A549 treated with ZK216348 at 1 μM for 4 hours (cell line): ENCODE data around the gene ZNF142. TPM values are rescaled to one million over a fixed set of nuclear protein-coding genes. Genes with fewer than 3 reads are reported as not detected.

ENCODE experiments used
- total RNA-seq: library from RNA; stranded (reverse); fragments of 200-300 nt; extraction: Qiagen RNA extraction; gene quantifications from 5 replicates; pipeline ENCODE4 v1.2.3, GENCODE V29; 2022; ENCODE audit warnings: low read depth

The ZNF142 gene, protein sequence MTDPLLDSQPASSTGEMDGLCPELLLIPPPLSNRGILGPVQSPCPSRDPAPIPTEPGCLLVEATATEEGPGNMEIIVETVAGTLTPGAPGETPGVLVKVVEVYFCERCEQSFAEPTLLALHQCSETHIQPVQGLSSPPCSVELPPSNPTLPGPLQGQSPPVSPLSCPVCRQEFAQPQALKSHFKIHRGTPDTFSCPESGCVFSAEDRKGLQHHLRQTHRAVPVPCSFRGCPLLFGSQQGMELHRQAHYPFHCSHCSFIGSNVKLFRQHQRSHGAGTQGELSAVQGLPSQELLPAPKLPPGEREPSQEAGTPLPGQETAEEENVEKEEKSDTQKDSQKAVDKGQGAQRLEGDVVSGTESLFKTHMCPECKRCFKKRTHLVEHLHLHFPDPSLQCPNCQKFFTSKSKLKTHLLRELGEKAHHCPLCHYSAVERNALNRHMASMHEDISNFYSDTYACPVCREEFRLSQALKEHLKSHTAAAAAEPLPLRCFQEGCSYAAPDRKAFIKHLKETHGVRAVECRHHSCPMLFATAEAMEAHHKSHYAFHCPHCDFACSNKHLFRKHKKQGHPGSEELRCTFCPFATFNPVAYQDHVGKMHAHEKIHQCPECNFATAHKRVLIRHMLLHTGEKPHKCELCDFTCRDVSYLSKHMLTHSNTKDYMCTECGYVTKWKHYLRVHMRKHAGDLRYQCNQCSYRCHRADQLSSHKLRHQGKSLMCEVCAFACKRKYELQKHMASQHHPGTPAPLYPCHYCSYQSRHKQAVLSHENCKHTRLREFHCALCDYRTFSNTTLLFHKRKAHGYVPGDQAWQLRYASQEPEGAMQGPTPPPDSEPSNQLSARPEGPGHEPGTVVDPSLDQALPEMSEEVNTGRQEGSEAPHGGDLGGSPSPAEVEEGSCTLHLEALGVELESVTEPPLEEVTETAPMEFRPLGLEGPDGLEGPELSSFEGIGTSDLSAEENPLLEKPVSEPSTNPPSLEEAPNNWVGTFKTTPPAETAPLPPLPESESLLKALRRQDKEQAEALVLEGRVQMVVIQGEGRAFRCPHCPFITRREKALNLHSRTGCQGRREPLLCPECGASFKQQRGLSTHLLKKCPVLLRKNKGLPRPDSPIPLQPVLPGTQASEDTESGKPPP (N-terminal part only)
- 10.6 to 21.6 TPM (median 17.0 TPM) in 5 replicates for total RNA-seq

DNA sequence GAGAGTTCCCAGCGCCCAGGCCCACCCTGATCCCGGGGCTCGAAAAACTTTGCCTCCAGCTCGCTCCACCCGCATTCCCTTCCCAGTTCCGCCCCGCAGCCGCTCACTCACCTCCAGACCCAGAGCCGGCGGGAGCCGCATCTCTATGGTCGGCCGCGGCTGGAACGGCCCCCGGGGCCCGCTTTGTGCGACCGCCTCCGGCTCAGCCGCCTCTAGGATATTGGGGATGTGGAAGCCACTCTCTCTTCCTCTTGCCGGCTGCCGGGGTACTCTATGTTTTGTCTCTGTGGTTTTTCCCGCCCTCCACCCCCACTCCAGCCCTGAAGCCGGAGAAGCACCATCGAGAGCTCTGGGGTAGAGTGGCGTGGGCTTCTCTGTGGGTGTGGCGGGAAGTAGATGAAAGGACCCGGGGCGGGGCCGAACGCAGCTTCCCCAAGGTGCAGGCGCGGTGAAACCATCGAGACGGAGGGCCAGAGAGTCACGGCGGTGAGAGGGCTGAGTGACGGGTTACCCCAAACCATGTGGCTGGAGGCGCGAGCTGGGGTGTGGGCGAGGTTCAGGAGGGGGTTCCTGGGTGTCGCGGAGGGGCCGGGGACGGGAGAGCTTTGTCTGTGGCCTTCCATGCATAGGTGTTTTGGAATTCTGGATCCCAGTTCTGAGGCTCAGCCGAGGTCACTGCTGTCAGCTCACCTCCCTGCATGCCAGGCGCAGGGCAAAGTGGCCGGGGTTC, at the start of gene ZNF142, which contains the start of gene BCS1L:
ZNF142 (minus strand) TSS at position 366 of the 730 bp plus-strand sequence. CDS start 3,194 bp downstream, outside the sequence.
BCS1L (plus strand) TSS at position 426 of the 730 bp plus-strand sequence. CDS start 1,305 bp downstream, outside the sequence.

DNA sequence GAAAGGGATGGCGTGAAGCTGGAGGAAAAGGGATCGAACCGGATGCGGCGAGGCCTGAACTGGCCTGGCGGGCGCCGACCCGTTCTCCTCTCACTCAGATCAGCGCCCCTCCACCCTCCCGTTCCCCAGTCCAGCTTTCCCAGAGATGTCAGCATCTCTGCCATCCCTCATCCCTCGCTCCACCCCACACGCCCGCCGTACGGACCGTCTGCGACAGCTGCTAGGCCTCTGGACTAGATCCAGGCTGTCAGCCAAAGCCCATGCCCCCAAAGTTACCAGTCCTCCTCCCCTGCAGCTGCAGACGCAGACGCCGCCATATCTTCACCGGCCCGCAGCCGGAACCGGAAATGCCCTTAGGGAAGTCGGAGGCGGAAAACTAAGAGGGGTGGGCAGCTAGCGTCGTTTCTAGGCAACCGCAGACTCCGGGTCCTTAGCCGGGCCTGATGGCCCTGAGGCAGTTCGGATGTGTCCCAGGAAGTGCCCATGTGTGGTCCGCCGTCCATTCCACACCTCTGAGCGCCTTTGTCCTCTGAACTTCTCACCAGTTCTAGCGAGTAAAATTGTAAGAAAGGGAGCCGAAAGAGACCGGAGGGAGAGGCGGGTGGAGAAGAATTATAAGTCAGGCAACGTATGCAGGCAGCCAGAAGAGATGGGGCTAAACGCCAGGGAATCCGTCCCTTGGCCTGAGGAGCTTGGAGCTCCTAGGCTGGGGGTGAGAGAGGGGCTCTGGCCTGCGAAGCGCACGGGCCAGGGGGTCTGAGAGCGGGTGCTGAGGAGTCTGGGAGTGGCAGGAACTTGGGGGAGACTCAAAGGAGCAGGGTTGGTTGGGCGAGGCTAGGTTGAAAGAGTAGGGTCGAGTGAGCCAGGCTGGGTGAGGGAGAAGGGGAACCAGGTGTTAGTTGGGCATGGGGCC, 12.5 kb upstream of the ZNF142 start, which contains the start of the genes RNF25 and STK36:
RNF25 (minus strand) TSS at position 349 of the 913 bp plus-strand sequence; CDS start at position 317, 32 bp downstream.
STK36 (plus strand) TSS at position 433 of the 913 bp plus-strand sequence. CDS start 744 bp downstream, outside the sequence.

DNA sequence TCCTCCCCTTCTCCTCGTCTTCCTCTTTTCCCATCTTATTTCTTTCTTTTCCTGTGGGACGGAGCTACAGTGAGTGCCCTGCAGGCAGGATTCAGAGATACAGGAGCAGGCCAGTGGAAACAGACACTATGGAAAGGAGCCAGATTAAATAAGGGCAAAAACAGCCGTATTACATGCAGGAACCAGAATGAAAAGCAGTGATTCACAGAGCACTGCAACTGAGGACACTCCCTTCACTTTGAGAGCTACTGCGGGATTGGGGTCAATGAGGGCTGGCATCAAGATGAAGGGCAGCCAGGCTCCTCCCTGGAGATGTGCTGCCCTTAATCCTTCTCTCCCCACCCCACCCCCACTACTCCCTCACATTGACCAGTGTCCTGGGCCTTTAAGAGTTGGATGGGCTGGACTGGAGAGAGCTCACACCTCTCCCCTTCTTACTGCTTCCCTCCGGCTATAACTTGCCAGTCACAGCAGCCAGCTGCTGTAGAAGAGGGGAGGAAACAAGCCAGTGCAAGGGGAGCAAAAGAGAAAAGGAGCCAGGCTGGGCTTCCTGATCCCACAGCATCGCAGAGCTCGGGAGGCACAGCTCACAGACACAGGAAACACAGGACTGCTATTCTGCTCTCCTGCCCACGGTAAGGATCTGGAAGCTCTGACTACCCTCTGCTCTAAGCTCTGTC, 51.8 kb downstream of the ZNF142 start, which contains the start of gene PLCD4:
PLCD4 (plus strand) TSS at position 464 of the 680 bp plus-strand sequence. CDS start 7,841 bp downstream, outside the sequence.

Other genes starting within 250 kb of the ZNF142 start
- gene VIL1, start 240.5 kb downstream of the ZNF142 start, total RNA-seq = 0.24 to 0.67 TPM (median 0.35 TPM) in 4 of 5 replicates, not detected in the other
- gene USP37, start 91.3 kb downstream of the ZNF142 start, total RNA-seq = 3.3 to 5.6 TPM (median 4.8 TPM) in 5 replicates
- gene CNOT9, start 90.8 kb downstream of the ZNF142 start, total RNA-seq = 40.6 to 45.6 TPM (median 43.6 TPM) in 5 replicates
- gene PLCD4, start 51.7 kb downstream of the ZNF142 start, total RNA-seq = 0.24 to 0.90 TPM (median 0.46 TPM) in 5 replicates
- gene BCS1L, start 60 bp upstream of the ZNF142 start, total RNA-seq = 32.8 to 52.6 TPM (median 44.7 TPM) in 5 replicates
- 44.9 to 53.4 TPM (median 48.5 TPM) in 5 replicates for gene RNF25, start 12.4 kb upstream of the ZNF142 start, total RNA-seq
- 7.2 to 17.3 TPM (median 13.8 TPM) in 5 replicates for gene STK36, start 12.5 kb upstream of the ZNF142 start, total RNA-seq
- 26.7 to 30.8 TPM (median 27.5 TPM) in 5 replicates for gene TTLL4, start 51.2 kb upstream of the ZNF142 start, total RNA-seq
- 0.17 to 0.20 TPM (median 0.17 TPM) in 3 of 5 replicates, not detected in the others for gene CYP27A1, start 122.5 kb upstream of the ZNF142 start, total RNA-seq
- not detected in 5 replicates for gene PRKAG3, start 172.2 kb upstream of the ZNF142 start, total RNA-seq
- 0.08 to 0.21 TPM (median 0.14 TPM) in 3 of 5 replicates, not detected in the others for gene WNT6, start 200.2 kb upstream of the ZNF142 start, total RNA-seq
- gene WNT10A, start 221.2 kb upstream of the ZNF142 start, total RNA-seq = 0.19 to 0.31 TPM in 2 of 5 replicates, not detected in the others